Measurements from ENCODE around the gene EDN1.

- TF ChIP-seq TCF7L2 (IDR thresholded peaks at IDR 0.05; ENCODE audit: low read depth, low read length): no peak
- no peak for TF ChIP-seq CTCF (CRISPR knock-in tag; IDR thresholded peaks at IDR 0.05)
- TF ChIP-seq POLR2AphosphoS5 (IDR thresholded peaks at IDR 0.05; ENCODE audit: low read depth, low read length): no peak
- TF ChIP-seq THYN1 (CRISPR knock-in tag; IDR thresholded peaks at IDR 0.05; ENCODE audit: borderline replicate concordance, low read depth): no peak
- no peak for TF ChIP-seq SUZ12 (IDR thresholded peaks at IDR 0.05; ENCODE audit: low read depth, low read length)
- no peak for TF ChIP-seq STAT6 (CRISPR knock-in tag; IDR thresholded peaks at IDR 0.05; ENCODE audit: borderline replicate concordance)
- no peak for TF ChIP-seq ZNF280B (CRISPR knock-in tag; IDR thresholded peaks at IDR 0.05; ENCODE audit: borderline replicate concordance)
- TF ChIP-seq NAIF1 (CRISPR knock-in tag; IDR thresholded peaks at IDR 0.05; ENCODE audit: borderline replicate concordance): no peak
- no peak for TF ChIP-seq EZH2 (conservative IDR thresholded peaks at IDR 0.05; ENCODE audit: low read depth, low read length)
- no peak for TF ChIP-seq ARNTL (CRISPR knock-in tag; IDR thresholded peaks at IDR 0.05)
These were observed 36.0 kb upstream of the EDN1 start for GRCh38 chr6:12254210-12254609.
